Stimulated activated CD4-positive, alpha-beta T cell treated with anti-CD3 and anti-CD28 coated beads, TNF-alpha, amount 100 ng/mL, for 48 hours (primary cell): ENCODE results near the gene TFF1.

Experiments
- DNase-seq, 3 donors: peaks; one replicate each; pipeline ENCODE4 v3.0.0-alpha.2; 2020; ENCODE audit warnings: low read depth in 3 of 3

Gene TFF1

GRCh38 chr21:42382915-42383314, 16.6 kb upstream of the TFF1 start:
- DNase-seq = no peak

- no peak for DNase-seq
Observed at GRCh38 chr21:42381347-42381984, 15.1 kb upstream of the TFF1 start.

- DNase-seq = no peak
Observed at GRCh38 chr21:42379426-42380215, 13.3 kb upstream of the TFF1 start.

- no peak for DNase-seq
Observed at GRCh38 chr21:42378418-42378817, 12.1 kb upstream of the TFF1 start.

GRCh38 chr21:42377951-42378340, 11.6 kb upstream of the TFF1 start:
- no peak for DNase-seq

- DNase-seq = no peak
Observed at GRCh38 chr21:42377211-42377950, 11.0 kb upstream of the TFF1 start.

GRCh38 chr21:42376338-42376982, 10.1 kb upstream of the TFF1 start:
- no peak for DNase-seq

- no peak for DNase-seq
Observed at GRCh38 chr21:42375966-42376337, 9.6 kb upstream of the TFF1 start.

- no peak for DNase-seq
Observed at GRCh38 chr21:42375506-42375905, 9.2 kb upstream of the TFF1 start.

GRCh38 chr21:42374864-42375499, 8.6 kb upstream of the TFF1 start:
- no peak for DNase-seq

- DNase-seq = no peak
Observed at GRCh38 chr21:42374457-42374856, 8.1 kb upstream of the TFF1 start.

- DNase-seq = no peak
Observed at GRCh38 chr21:42373908-42374455, 7.6 kb upstream of the TFF1 start.

- DNase-seq = peak in 1 of 3 donors; percentile 49
Observed at GRCh38 chr21:42373196-42373907, 7.0 kb upstream of the TFF1 start.

GRCh38 chr21:42370894-42371654, 4.7 kb upstream of the TFF1 start:
- no peak for DNase-seq

- DNase-seq = no peak
Observed at GRCh38 chr21:42369821-42370220, 3.5 kb upstream of the TFF1 start.

GRCh38 chr21:42367367-42368165, 1.2 kb upstream of the TFF1 start:
- DNase-seq = no peak

- DNase-seq = no peak
Observed at GRCh38 chr21:42365770-42366169, 565 bp downstream of the TFF1 start.

- DNase-seq = no peak
Observed at GRCh38 chr21:42364304-42364865, 1.9 kb downstream of the TFF1 start.

- no peak for DNase-seq
Observed at GRCh38 chr21:42363312-42363711, 3.0 kb downstream of the TFF1 start.
